Trophoblast cell (in vitro differentiated cells and primary cell): ENCODE measurements around the gene MRPL2.

Source experiments
- DNase-seq, 2 donors: peaks; one replicate each; pipeline ENCODE4 v3.0.0-alpha.2; 2016
- H2AFZ ChIP-seq: 2 replicates; pipeline ENCODE4 v1.6.1; 2013; ENCODE audit warnings: low read length, moderate library complexity, mild to moderate bottlenecking; ENCODE audit not compliant: insufficient read depth, poor library complexity
- H2AK5ac ChIP-seq: 2 replicates; pipeline ENCODE4 v1.6.1; 2013; ENCODE audit warnings: mild to moderate bottlenecking, low read length
- H2BK120ac ChIP-seq: 2 replicates; pipeline ENCODE4 v1.6.1; 2013; ENCODE audit warnings: low read length, mild to moderate bottlenecking, moderate library complexity; ENCODE audit not compliant: insufficient read depth, poor library complexity
- H2BK12ac ChIP-seq: 2 replicates; pipeline ENCODE4 v1.6.1; 2013; ENCODE audit warnings: mild to moderate bottlenecking, low read length, moderate library complexity
- H2BK5ac ChIP-seq: 2 replicates; pipeline ENCODE4 v1.6.1; 2013; ENCODE audit warnings: low read length, low read depth, moderate library complexity, mild to moderate bottlenecking; ENCODE audit not compliant: poor library complexity
- H3K14ac ChIP-seq: 2 replicates; pipeline ENCODE4 v1.6.1; 2013; ENCODE audit warnings: mild to moderate bottlenecking, low read length
- H3K18ac ChIP-seq: 2 replicates; pipeline ENCODE4 v1.6.1; 2013; ENCODE audit warnings: mild to moderate bottlenecking, low read length
- H3K23ac ChIP-seq: 2 replicates; pipeline ENCODE4 v1.6.1; 2013; ENCODE audit warnings: low read length
- H3K27ac ChIP-seq: 2 replicates; pipeline ENCODE4 v1.5.1; 2013; ENCODE audit warnings: low read depth, mild to moderate bottlenecking, inconsistent platforms, low read length, moderate library complexity
- H3K27me3 ChIP-seq: 2 replicates; pipeline ENCODE4 v1.6.1; 2013; ENCODE audit warnings: inconsistent platforms, mild to moderate bottlenecking, low read length, moderate library complexity; ENCODE audit not compliant: insufficient read depth
- H3K36me3 ChIP-seq, 2 experiments: 1 replicate in 1 of 2; 2 replicates in 1 of 2; pipeline ENCODE4 v1.6.1; 2013; ENCODE audit warnings: low read length in 2 of 2, mild to moderate bottlenecking in 2 of 2, moderate library complexity in 1 of 2; ENCODE audit not compliant: insufficient read depth in 2 of 2, control insufficient read depth in 1 of 2
- H3K4ac ChIP-seq: 2 replicates; pipeline ENCODE4 v1.6.1; 2013; ENCODE audit warnings: low read depth, mild to moderate bottlenecking, low read length, moderate library complexity
- H3K4me1 ChIP-seq, 2 experiments: 1 replicate in 1 of 2; 2 replicates in 1 of 2; pipeline ENCODE4 v1.6.1; 2013; ENCODE audit warnings: low read length in 2 of 2, mild to moderate bottlenecking in 2 of 2, moderate library complexity in 1 of 2; ENCODE audit not compliant: insufficient read depth in 2 of 2, control insufficient read depth in 1 of 2
- H3K4me2 ChIP-seq: 2 replicates; pipeline ENCODE4 v1.6.1; 2013; ENCODE audit warnings: inconsistent platforms, mild to moderate bottlenecking, low read length, moderate library complexity
- H3K4me3 ChIP-seq: 2 replicates; pipeline ENCODE4 v1.5.1; 2013; ENCODE audit warnings: mild to moderate bottlenecking, low read depth, low read length, inconsistent platforms
- H3K79me1 ChIP-seq: one replicate; pipeline ENCODE4 v1.6.1; 2013; ENCODE audit warnings: low read length
- H3K79me2 ChIP-seq: 2 replicates; pipeline ENCODE4 v1.6.1; 2013; ENCODE audit warnings: low read length, mild to moderate bottlenecking; ENCODE audit not compliant: control insufficient read depth, insufficient read depth, poor library complexity
- H3K9ac ChIP-seq: 2 replicates; pipeline ENCODE4 v1.6.1; 2013; ENCODE audit warnings: mild to moderate bottlenecking, low read length
- H3K9me3 ChIP-seq: 2 replicates; pipeline ENCODE4 v1.6.1; 2013; ENCODE audit warnings: low read depth, mild to moderate bottlenecking, control low read depth, inconsistent platforms, low read length; ENCODE audit not compliant: insufficient read depth
- H4K12ac ChIP-seq: 2 replicates; pipeline ENCODE4 v1.6.1; 2013; ENCODE audit warnings: low read depth, mild to moderate bottlenecking, low read length, moderate library complexity
- H4K8ac ChIP-seq: 2 replicates; pipeline ENCODE4 v1.6.1; 2013; ENCODE audit warnings: low read depth, mild to moderate bottlenecking, low read length, moderate library complexity
- H4K91ac ChIP-seq: one replicate; pipeline ENCODE4 v1.6.1; 2013; ENCODE audit warnings: low read depth, mild to moderate bottlenecking, low read length, moderate library complexity
- WGBS: extraction: QIAGEN DNeasy Blood & Tissue Kit; methylation state at CpG from one replicate; pipeline ENCODE4 v1.1.7; 2013; ENCODE audit warnings: missing lambda C conversion rate; ENCODE audit not compliant: insufficient read length, insufficient coverage; ENCODE audit errors: extremely low coverage; 5-methylcytosine and 5-hydroxymethylcytosine counted together

MRPL2 gene

GRCh38 chr6:43103253-43103876 is 44.1 kb upstream of the MRPL2 start:
- Histone ChIP-seq H3K9me3 (no peaks in the 10 kb centered on the region), H3K4me2 (no peak overlapping the region), H3K27ac (peak overlapping the region; percentile 45), H2BK5ac (no peak overlapping the region), H3K4me1 (peaks cover 16 to 19% of the 10 kb centered on the region in 2 experiments), H3K79me1 (no peaks in the 10 kb centered on the region), H3K9ac (no peak overlapping the region), H4K8ac (no peak overlapping the region), H3K23ac (no peak overlapping the region), H2BK12ac (no peak overlapping the region), H4K91ac (no peak overlapping the region), H3K14ac (no peak overlapping the region), H2BK120ac (no peak overlapping the region), H3K4me3 (no peak overlapping the region), H3K4ac (no peak overlapping the region), H3K79me2 (peaks cover 23% of the 10 kb centered on the region), H2AFZ (no peak overlapping the region), H4K12ac (no peak overlapping the region), H3K36me3 (peaks cover 6 to 14% of the 10 kb centered on the region in 2 experiments), H3K18ac (no peak overlapping the region), H3K27me3 (no peaks in the 10 kb centered on the region), H2AK5ac (no peak overlapping the region)
- WGBS = no CpG with 5 or more reads among the region's 2 CpGs
- DNase-seq = no peak

GRCh38 chr6:43101497-43101896 is 42.3 kb upstream of the MRPL2 start:
- no peaks in the 10 kb centered on the region for H3K9me3 ChIP-seq
- H3K18ac ChIP-seq = no peak overlapping the region
- peaks cover 10% of the 10 kb centered on the region for H3K79me1 ChIP-seq
- no peak overlapping the region for H2BK12ac ChIP-seq
- no peak overlapping the region for H3K4ac ChIP-seq
- no peak overlapping the region for H4K8ac ChIP-seq
- H2AK5ac ChIP-seq = no peak overlapping the region
- H3K4me1 ChIP-seq = peaks cover 27 to 30% of the 10 kb centered on the region in 2 experiments
- no CpG with 5 or more reads among the region's 4 CpGs for WGBS
- peaks cover 27% of the 10 kb centered on the region for H3K79me2 ChIP-seq
- H3K36me3 ChIP-seq = peaks cover 3 to 11% of the 10 kb centered on the region in 2 experiments
- H2BK5ac ChIP-seq = no peak overlapping the region
- no peak overlapping the region for H3K27ac ChIP-seq
- H2AFZ ChIP-seq = no peak overlapping the region
- H3K9ac ChIP-seq = no peak overlapping the region
- H3K4me2 ChIP-seq = no peak overlapping the region
- no peak overlapping the region for H2BK120ac ChIP-seq
- no peak overlapping the region for H3K14ac ChIP-seq
- H3K23ac ChIP-seq = no peak overlapping the region
- H3K27me3 ChIP-seq = no peaks in the 10 kb centered on the region
- H4K12ac ChIP-seq = no peak overlapping the region
- peak in 1 of 2 donors; percentile 36 for DNase-seq
- no peak overlapping the region for H3K4me3 ChIP-seq
- no peak overlapping the region for H4K91ac ChIP-seq

GRCh38 chr6:43097502-43097901 is 38.3 kb upstream of the MRPL2 start:
- Histone ChIP-seq H3K18ac (peak overlapping the region; percentile 56), H3K36me3 (peaks cover 0 to 2% of the 10 kb centered on the region in 2 experiments), H2BK12ac (peak overlapping the region; percentile 97), H4K8ac (peak overlapping the region; percentile 87), H2BK120ac (peak overlapping the region; percentile 53), H2AK5ac (peak overlapping the region; percentile 53), H3K9ac (no peak overlapping the region), H3K14ac (peak overlapping the region; percentile 67), H3K4me2 (no peak overlapping the region), H3K9me3 (no peaks in the 10 kb centered on the region), H4K12ac (peak overlapping the region; percentile 40), H2BK5ac (peak overlapping the region; percentile 75), H3K79me1 (peaks cover 17% of the 10 kb centered on the region), H4K91ac (peak overlapping the region; percentile 79), H3K4me3 (no peak overlapping the region), H2AFZ (peak overlapping the region; percentile 10), H3K79me2 (peaks cover 22% of the 10 kb centered on the region), H3K23ac (no peak overlapping the region), H3K27ac (peak overlapping the region; percentile 24), H3K4me1 (peaks cover 35 to 42% of the 10 kb centered on the region in 2 experiments), H3K27me3 (no peaks in the 10 kb centered on the region), H3K4ac (peak overlapping the region; percentile 99)
- WGBS = no CpG with 5 or more reads among the region's 4 CpGs
- no peak for DNase-seq

GRCh38 chr6:43097098-43097489 is 37.9 kb upstream of the MRPL2 start:
- H2AFZ ChIP-seq = no peak overlapping the region
- H3K9me3 ChIP-seq = no peaks in the 10 kb centered on the region
- H2AK5ac ChIP-seq = peak overlapping the region; percentile 94
- H3K27ac ChIP-seq = peak overlapping the region; percentile 96
- H4K91ac ChIP-seq = peak overlapping the region; percentile 95
- H3K4me1 ChIP-seq = peaks cover 35 to 39% of the 10 kb centered on the region in 2 experiments
- H2BK12ac ChIP-seq = peak overlapping the region; percentile 90
- no peaks in the 10 kb centered on the region for H3K27me3 ChIP-seq
- peak overlapping the region; percentile 87 for H4K8ac ChIP-seq
- no CpG with 5 or more reads among the region's 5 CpGs for WGBS
- H3K23ac ChIP-seq = no peak overlapping the region
- H3K79me2 ChIP-seq = peaks cover 22% of the 10 kb centered on the region
- no peak overlapping the region for H3K4me3 ChIP-seq
- DNase-seq = no peak
- peak overlapping the region; percentile 98 for H2BK5ac ChIP-seq
- H3K4me2 ChIP-seq = peak overlapping the region; percentile 31
- no peak overlapping the region for H4K12ac ChIP-seq
- H3K79me1 ChIP-seq = peaks cover 17% of the 10 kb centered on the region
- H3K14ac ChIP-seq = peak overlapping the region; percentile 84
- H3K18ac ChIP-seq = peak overlapping the region; percentile 97
- no peak overlapping the region for H3K9ac ChIP-seq
- peak overlapping the region; percentile 96 for H2BK120ac ChIP-seq
- H3K36me3 ChIP-seq = peaks cover 0 to 2% of the 10 kb centered on the region in 2 experiments
- peak overlapping the region; percentile 89 for H3K4ac ChIP-seq
